IgD-negative memory B cell (primary cell): ENCODE results near the gene DDAH1. TPM values are rescaled to one million over a fixed set of nuclear protein-coding genes. Genes with fewer than 3 reads are reported as not detected.
"Not testable (repeated sequence)": the region's sequence is repeated elsewhere in the genome, so short reads cannot be mapped to it uniquely, and the experiment has no call there.

Experiments used
- H3K27ac Mint-ChIP-seq, 3 donors: one replicate each; pipeline ENCODE4 v1.8.0; 2020 to 2022; ENCODE audit warnings: mild to moderate bottlenecking in 3 of 3, mixed read lengths in 3 of 3, moderate library complexity in 1 of 3
- H3K27me3 Mint-ChIP-seq: one replicate; pipeline ENCODE4 v1.8.0; 2021; ENCODE audit warnings: mixed read lengths
- H3K36me3 Mint-ChIP-seq: one replicate; pipeline ENCODE4 v1.8.0; 2020; ENCODE audit warnings: mild to moderate bottlenecking, mixed read lengths
- H3K4me1 Mint-ChIP-seq, 3 donors: one replicate each; pipeline ENCODE4 v1.8.0; 2020 to 2022; ENCODE audit warnings: mixed read lengths in 3 of 3, mild to moderate bottlenecking in 1 of 3
- H3K4me3 Mint-ChIP-seq, 4 donors: one replicate each; pipeline ENCODE4 v1.8.0; 2020 to 2022; ENCODE audit warnings: mild to moderate bottlenecking in 4 of 4, mixed read lengths in 4 of 4, moderate library complexity in 3 of 4
- H3K9me3 Mint-ChIP-seq, 3 donors: one replicate each; pipeline ENCODE4 v1.8.0; 2020 to 2021; ENCODE audit warnings: mixed read lengths in 3 of 3, mild to moderate bottlenecking in 1 of 3
- polyA plus RNA-seq: library from polyadenylated mRNA; unstranded; fragments of 300-500 nt; fragmentation: Illumina TruSeq; gene quantifications from one replicate; pipeline ENCODE4 v1.2.3, GENCODE V29; 2021

Gene DDAH1
- 0.19 TPM for polyA plus RNA-seq

- H3K9me3 Mint-ChIP-seq, result peaks cover 2 to 4% (median 3%) of the 10 kb centered on the region in 3 donors
- H3K27me3 Mint-ChIP-seq, result peaks cover 42% of the 10 kb centered on the region
- H3K4me3 Mint-ChIP-seq, result peak within 1 kb of the TSS; percentile 74 to 88 (median 80)
- H3K27ac Mint-ChIP-seq, result peak within 1 kb of the TSS in 1 of 3 donors; percentile 11
- H3K4me1 Mint-ChIP-seq, result peaks cover 0 to 6% (median 5%) of the 10 kb centered on the region in 3 donors
- H3K36me3 Mint-ChIP-seq, result peaks cover 2% of the 10 kb centered on the region
Measured at GRCh38 chr1:85465099-85465785, at the start of gene DDAH1. Gene DDAH1 (minus strand): TSS chr1:85465159. CDS start chr1:85465045, 114 bp downstream.

- not testable (repeated sequence) for H3K36me3 Mint-ChIP-seq, H3K27ac Mint-ChIP-seq, H3K27me3 Mint-ChIP-seq, H3K4me3 Mint-ChIP-seq, H3K9me3 Mint-ChIP-seq, H3K4me1 Mint-ChIP-seq
Measured at GRCh38 chr1:85513998-85514397, 49.0 kb upstream of the DDAH1 start.

GRCh38 chr1:85504417-85504816, 39.5 kb upstream of the DDAH1 start:
- Mint-ChIP-seq H3K27ac (no peak overlapping the region), H3K4me3 (no peak overlapping the region), H3K9me3 (peaks cover 4 to 10% (median 6%) of the 10 kb centered on the region in 3 donors), H3K36me3 (peaks cover 10% of the 10 kb centered on the region), H3K4me1 (no peaks in the 10 kb centered on the region), H3K27me3 (peaks cover 11% of the 10 kb centered on the region)

- Mint-ChIP-seq H3K9me3 (peaks cover 4 to 10% (median 6%) of the 10 kb centered on the region in 3 donors), H3K27ac (no peak overlapping the region), H3K4me3 (no peak overlapping the region), H3K36me3 (peaks cover 10% of the 10 kb centered on the region), H3K27me3 (peaks cover 11% of the 10 kb centered on the region), H3K4me1 (no peaks in the 10 kb centered on the region)
Measured at GRCh38 chr1:85502625-85503083, 37.7 kb upstream of the DDAH1 start.

GRCh38 chr1:85502171-85502570, 37.2 kb upstream of the DDAH1 start:
- H3K27ac Mint-ChIP-seq, result no peak overlapping the region

GRCh38 chr1:85501355-85501898, 36.5 kb upstream of the DDAH1 start:
- Mint-ChIP-seq H3K4me1 (no peaks in the 10 kb centered on the region), H3K4me3 (no peak overlapping the region), H3K36me3 (peaks cover 10% of the 10 kb centered on the region), H3K27me3 (peaks cover 8% of the 10 kb centered on the region), H3K27ac (no peak overlapping the region), H3K9me3 (peaks cover 4 to 10% (median 6%) of the 10 kb centered on the region in 3 donors)

More at GRCh38 chr1:85502171-85502570, 37.2 kb upstream of the DDAH1 start:
- Mint-ChIP-seq H3K27me3 (peaks cover 11% of the 10 kb centered on the region), H3K9me3 (peaks cover 4 to 10% (median 6%) of the 10 kb centered on the region in 3 donors), H3K36me3 (peaks cover 10% of the 10 kb centered on the region), H3K4me1 (no peaks in the 10 kb centered on the region), H3K4me3 (no peak overlapping the region)

- H3K27ac Mint-ChIP-seq, result no peak overlapping the region
- H3K4me1 Mint-ChIP-seq, result no peaks in the 10 kb centered on the region
- H3K36me3 Mint-ChIP-seq, result peaks cover 7% of the 10 kb centered on the region
- H3K4me3 Mint-ChIP-seq, result no peak overlapping the region
- peaks cover 4% of the 10 kb centered on the region for H3K27me3 Mint-ChIP-seq
- peaks cover 4 to 10% (median 7%) of the 10 kb centered on the region in 3 donors for H3K9me3 Mint-ChIP-seq
Measured at GRCh38 chr1:85496941-85497582, 32.1 kb upstream of the DDAH1 start.

GRCh38 chr1:85495556-85495955, 30.6 kb upstream of the DDAH1 start:
- peaks cover 3% of the 10 kb centered on the region for H3K27me3 Mint-ChIP-seq
- no peaks in the 10 kb centered on the region for H3K4me1 Mint-ChIP-seq
- H3K36me3 Mint-ChIP-seq, result peaks cover 4% of the 10 kb centered on the region
- peaks cover 2 to 4% (median 2%) of the 10 kb centered on the region in 3 donors for H3K9me3 Mint-ChIP-seq
- no peak overlapping the region for H3K4me3 Mint-ChIP-seq
- H3K27ac Mint-ChIP-seq, result no peak overlapping the region

GRCh38 chr1:85494904-85495266, 29.9 kb upstream of the DDAH1 start:
- H3K27me3 Mint-ChIP-seq, result no peaks in the 10 kb centered on the region
- no peaks in the 10 kb centered on the region for H3K4me1 Mint-ChIP-seq
- peak overlapping the region in 1 of 3 donors; percentile 28 for H3K27ac Mint-ChIP-seq
- no peak overlapping the region for H3K4me3 Mint-ChIP-seq
- H3K9me3 Mint-ChIP-seq, result peaks cover 0 to 1% (median under 1%) of the 10 kb centered on the region in 3 donors
- H3K36me3 Mint-ChIP-seq, result peaks cover 4% of the 10 kb centered on the region

- Mint-ChIP-seq H3K27me3 (no peaks in the 10 kb centered on the region), H3K36me3 (peaks cover 4% of the 10 kb centered on the region), H3K4me1 (no peaks in the 10 kb centered on the region), H3K9me3 (peaks cover 0 to 1% (median 1%) of the 10 kb centered on the region in 3 donors), H3K27ac (peak overlapping the region in 1 of 3 donors; percentile 28), H3K4me3 (no peak overlapping the region)
Measured at GRCh38 chr1:85494074-85494903, 29.3 kb upstream of the DDAH1 start.

- H3K4me3 Mint-ChIP-seq, result no peak overlapping the region
- no peaks in the 10 kb centered on the region for H3K4me1 Mint-ChIP-seq
- peaks cover 0 to 3% (median 1%) of the 10 kb centered on the region in 3 donors for H3K9me3 Mint-ChIP-seq
- peaks cover 4% of the 10 kb centered on the region for H3K36me3 Mint-ChIP-seq
- H3K27ac Mint-ChIP-seq, result no peak overlapping the region
- H3K27me3 Mint-ChIP-seq, result no peaks in the 10 kb centered on the region
Measured at GRCh38 chr1:85490270-85490985, 25.5 kb upstream of the DDAH1 start.

GRCh38 chr1:85488126-85488525, 23.2 kb upstream of the DDAH1 start:
- Mint-ChIP-seq H3K36me3 (no peaks in the 10 kb centered on the region), H3K4me1 (no peaks in the 10 kb centered on the region), H3K4me3 (no peak overlapping the region)

GRCh38 chr1:85485516-85485915, 20.6 kb upstream of the DDAH1 start:
- no peak overlapping the region for H3K4me3 Mint-ChIP-seq
- peaks cover 0 to 1% (median 1%) of the 10 kb centered on the region in 3 donors for H3K9me3 Mint-ChIP-seq
- H3K36me3 Mint-ChIP-seq, result no peaks in the 10 kb centered on the region
- peaks cover 1% of the 10 kb centered on the region for H3K27me3 Mint-ChIP-seq
- no peak overlapping the region for H3K27ac Mint-ChIP-seq
- no peaks in the 10 kb centered on the region for H3K4me1 Mint-ChIP-seq

More at GRCh38 chr1:85488126-85488525, 23.2 kb upstream of the DDAH1 start:
- H3K9me3 Mint-ChIP-seq, result peaks cover 0 to 1% (median 1%) of the 10 kb centered on the region in 3 donors
- no peak overlapping the region for H3K27ac Mint-ChIP-seq
- H3K27me3 Mint-ChIP-seq, result peaks cover 1% of the 10 kb centered on the region

GRCh38 chr1:85484716-85485115, 19.8 kb upstream of the DDAH1 start:
- Mint-ChIP-seq H3K4me1 (no peaks in the 10 kb centered on the region), H3K27ac (peak overlapping the region in 1 of 3 donors; percentile 36), H3K4me3 (no peak overlapping the region), H3K27me3 (peaks cover 1% of the 10 kb centered on the region), H3K36me3 (no peaks in the 10 kb centered on the region), H3K9me3 (peaks cover 0 to 1% (median 0%) of the 10 kb centered on the region in 3 donors)
